Pulmonary artery endothelial cell (primary cell): ENCODE measurements around the gene DDX41. TPM values are rescaled to one million over a fixed set of nuclear protein-coding genes. Genes with fewer than 3 reads are reported as not detected.

Experiments used
- DNase-seq: peaks from one replicate; pipeline ENCODE4 v3.0.0-alpha.2; 2011; ENCODE audit warnings: low read depth, low spot score
- total RNA-seq: library from RNA; depleted of rRNA; stranded (reverse); fragments of >200 nt; gene quantifications from 2 replicates; pipeline ENCODE4 v1.2.3, GENCODE V29; 2014

DDX41 gene
- total RNA-seq, 1 donor from 2014 or later, result 107 TPM

- DNase-seq, result no peak
Observed at GRCh38 chr5:177469750-177470525, 46.8 kb downstream of the DDX41 start.

DNA sequence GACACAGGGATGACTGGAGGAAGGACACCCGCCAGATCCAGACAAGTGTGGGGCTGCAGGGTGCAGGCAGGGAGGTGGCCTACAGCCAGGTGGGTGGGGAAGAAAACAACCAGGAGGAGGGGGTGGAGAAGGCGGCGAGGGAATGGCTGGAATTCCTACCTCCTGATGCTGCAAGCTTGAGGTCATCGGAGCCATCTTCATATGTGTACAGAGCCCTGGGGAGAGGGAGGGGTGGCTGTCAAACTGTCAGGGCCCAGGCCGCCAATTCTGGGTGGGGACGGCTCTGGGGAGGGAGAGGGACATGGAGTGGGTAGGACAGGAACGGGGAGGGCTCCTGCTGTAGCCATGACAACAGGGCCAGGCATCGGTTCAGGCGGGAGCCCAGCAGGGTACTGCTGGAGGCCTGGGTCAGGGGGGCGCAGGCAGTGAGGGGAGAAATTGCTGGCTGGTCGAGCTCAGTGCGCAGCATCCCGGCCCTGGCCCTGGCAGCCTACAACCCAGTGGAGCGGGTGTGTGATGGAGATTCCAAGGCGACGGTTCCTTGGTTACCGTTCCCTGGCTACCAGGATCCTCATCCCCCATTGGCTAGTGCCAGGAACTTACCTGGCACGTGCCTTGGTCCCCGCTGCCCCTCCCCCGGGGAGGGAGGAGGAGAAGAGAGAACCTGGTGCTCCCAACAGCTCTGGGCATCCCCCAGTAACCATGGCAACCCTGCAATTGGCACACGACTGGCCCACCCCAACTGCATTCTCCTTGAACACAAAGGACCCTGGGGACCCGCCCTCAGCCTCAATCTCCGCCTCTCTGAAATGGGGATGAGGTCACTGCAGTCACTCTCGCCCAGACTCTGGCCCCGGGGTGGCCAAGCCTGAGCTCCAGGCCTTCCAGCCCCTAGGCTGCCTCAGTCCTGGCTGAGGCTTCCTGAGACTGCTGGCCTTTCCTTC, 47.8 kb downstream of the DDX41 start:
- no peak for DNase-seq

DNA sequence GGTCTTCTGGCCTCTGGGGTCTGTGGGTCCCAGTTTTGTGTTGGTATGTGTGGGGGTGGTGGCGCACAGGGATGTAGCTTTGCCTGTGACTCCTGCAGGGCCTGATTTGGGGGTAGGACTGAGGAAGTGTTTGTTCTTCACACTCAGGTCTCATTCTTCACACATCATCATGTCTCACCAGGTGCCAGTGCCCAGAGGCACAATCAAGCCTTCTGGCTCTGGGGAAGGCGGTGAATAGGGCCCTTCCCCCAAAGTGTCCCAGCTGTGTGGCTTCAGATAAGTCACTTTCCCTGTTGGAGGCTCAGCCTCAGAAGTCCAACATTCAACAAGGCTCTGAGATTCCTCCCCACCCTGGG, 48.5 kb downstream of the DDX41 start:
- no peak for DNase-seq

GRCh38 chr5:177467436-177467835, 49.3 kb downstream of the DDX41 start:
- DNase-seq, result no peak

GRCh38 chr5:177466861-177467260, 49.9 kb downstream of the DDX41 start:
- no peak for DNase-seq

GRCh38 chr5:177465044-177465443, 51.7 kb downstream of the DDX41 start:
- no peak for DNase-seq

GRCh38 chr5:177462021-177462670, 54.6 kb downstream of the DDX41 start:
- DNase-seq, result no peak

Other genes with a start within 250 kb of the DDX41 start
- gene RAB24, start 213.2 kb downstream of the DDX41 start, total RNA-seq, result 15.4 and 22.2 TPM in 2 replicates
- 144 and 147 TPM in 2 replicates for gene PRELID1, start 213.2 kb downstream of the DDX41 start, total RNA-seq
- 14.0 and 19.8 TPM in 2 replicates for gene MXD3, start 205.1 kb downstream of the DDX41 start, total RNA-seq
- 329 and 383 TPM in 2 replicates for gene LMAN2, start 165.3 kb downstream of the DDX41 start, total RNA-seq
- gene RGS14, start 159.0 kb downstream of the DDX41 start, total RNA-seq, result 3.4 and 7.3 TPM in 2 replicates
- gene SLC34A1, start 132.5 kb downstream of the DDX41 start, total RNA-seq, result not detected in 2 replicates
- gene PFN3, start 116.3 kb downstream of the DDX41 start, total RNA-seq, result not detected in 2 replicates
- 1.1 and 1.5 TPM in 2 replicates for gene F12, start 107.4 kb downstream of the DDX41 start, total RNA-seq
- gene GRK6, start 90.3 kb downstream of the DDX41 start, total RNA-seq, result 28.3 and 37.7 TPM in 2 replicates
- gene PRR7, start 70.1 kb downstream of the DDX41 start, total RNA-seq, result 5.1 and 9.4 TPM in 2 replicates
- gene DBN1, start 43.3 kb downstream of the DDX41 start, total RNA-seq, result 201 TPM in 2 replicates
- gene PDLIM7, start 19.4 kb downstream of the DDX41 start, total RNA-seq, result 82.4 and 89.8 TPM in 2 replicates
- 2.0 and 2.6 TPM in 2 replicates for gene DOK3, start 7.1 kb downstream of the DDX41 start, total RNA-seq
- 10.7 and 13.5 TPM in 2 replicates for gene FAM193B, start 37.6 kb upstream of the DDX41 start, total RNA-seq
- gene TMED9, start 75.2 kb upstream of the DDX41 start, total RNA-seq, result 188 and 231 TPM in 2 replicates
- 34.6 and 37.1 TPM in 2 replicates for gene B4GALT7, start 83.2 kb upstream of the DDX41 start, total RNA-seq